T follicular helper cell (primary cell): ENCODE results near the gene GTF2H1.
"Not testable (repeated sequence)": the region's sequence is repeated elsewhere in the genome, so short reads cannot be mapped to it uniquely, and the experiment has no call there.

Source experiments
- DNase-seq: peaks from one replicate; pipeline ENCODE4 v3.0.0-alpha.2; 2020; ENCODE audit warnings: low read depth

GTF2H1 gene

GRCh38 chr11:18375941-18376340, 53.6 kb downstream of the GTF2H1 start:
- DNase-seq: no peak

GRCh38 chr11:18379201-18379600, 56.8 kb downstream of the GTF2H1 start:
- DNase-seq: no peak

- DNase-seq: peak; percentile 56
Observed at GRCh38 chr11:18383388-18384156, 61.2 kb downstream of the GTF2H1 start.

- DNase-seq: no peak
Observed at GRCh38 chr11:18384157-18384641, 61.8 kb downstream of the GTF2H1 start.

GRCh38 chr11:18390088-18390487, 67.7 kb downstream of the GTF2H1 start:
- no peak for DNase-seq

GRCh38 chr11:18392434-18393321, 70.3 kb downstream of the GTF2H1 start:
- no peak for DNase-seq

- no peak for DNase-seq
Observed at GRCh38 chr11:18393581-18394274, 71.4 kb downstream of the GTF2H1 start.

- peak; percentile 98 for DNase-seq
Observed at GRCh38 chr11:18394275-18394927, 72.0 kb downstream of the GTF2H1 start, which contains the start of gene LDHA. TSS of gene LDHA (plus strand) at chr11:18394563. CDS start at chr11:18396843, 2,280 bp downstream.

GRCh38 chr11:18394928-18395734, 72.8 kb downstream of the GTF2H1 start:
- DNase-seq: no peak

GRCh38 chr11:18395735-18396504, 73.6 kb downstream of the GTF2H1 start:
- DNase-seq: peak; percentile 84

GRCh38 chr11:18397921-18398320, 75.6 kb downstream of the GTF2H1 start:
- no peak for DNase-seq

GRCh38 chr11:18401077-18401476, 78.7 kb downstream of the GTF2H1 start:
- DNase-seq: not testable (repeated sequence)

- no peak for DNase-seq
Observed at GRCh38 chr11:18404062-18404461, 81.7 kb downstream of the GTF2H1 start.

GRCh38 chr11:18407400-18407799, 85.0 kb downstream of the GTF2H1 start:
- not testable (repeated sequence) for DNase-seq

- DNase-seq: no peak
Observed at GRCh38 chr11:18408558-18409291, 86.4 kb downstream of the GTF2H1 start.

GRCh38 chr11:18416459-18416858, 94.1 kb downstream of the GTF2H1 start:
- no peak for DNase-seq
